A673 (cell line): Measurements from ENCODE around the gene SND1.

Source experiments
- CTCF ChIP-seq: fragments of 300-800, 200-600 bp; sonication (generic); conservative IDR thresholded peaks from 2 replicates; pipeline ENCODE4 v1.5.1; 2017; ENCODE audit warnings: low read depth, mild to moderate bottlenecking, antibody characterized with exemption, low read length, moderate library complexity, mixed read lengths
- EZH2 ChIP-seq: fragments of 200-600 bp; sonication (generic); IDR thresholded peaks from 2 replicates; pipeline ENCODE4 v1.6.1; 2017; ENCODE audit warnings: borderline replicate concordance, low read depth, mild to moderate bottlenecking, mixed read lengths, antibody characterized with exemption, low read length; ENCODE audit not compliant: poor library complexity, severe bottlenecking

GRCh38 chr7:127710635-127711034 is 58.6 kb downstream of the SND1 start:
- no peak for TF ChIP-seq CTCF
- no peak for TF ChIP-seq EZH2
